BJ (cell line): Measurements from ENCODE around the gene PARD3B. TPM values are rescaled to one million over a fixed set of nuclear protein-coding genes. Genes with fewer than 3 reads are reported as not detected.

Experiments used
- CTCF ChIA-PET: fragments of 350-600 bp; formaldehyde crosslinking; extraction: SDS; loops from one replicate; lab custom pipeline; 2021; ENCODE audit warnings: antibody characterized with exemption, inconsistent platforms; lab: Yijun Ruan, JAX
- POLR2A ChIA-PET: fragments of 300-600 bp; sonication (Branson Sonifier 250); formaldehyde crosslinking; extraction: SDS; loops from one replicate; lab custom pipeline; 2021; ENCODE audit warnings: antibody characterized with exemption; lab: Charles Lee
- DNase-seq: peaks from one replicate; pipeline ENCODE4 v3.0.0-alpha.2; 2011; ENCODE audit warnings: low read depth
- H3K27me3 ChIP-seq: 2 replicates; pipeline ENCODE4 v1.6.0; 2011; ENCODE audit warnings: low read length; ENCODE audit not compliant: control insufficient read depth, insufficient read depth
- H3K36me3 ChIP-seq: 2 replicates; pipeline ENCODE4 v1.5.1; 2011; ENCODE audit warnings: low read length; ENCODE audit not compliant: control insufficient read depth, insufficient read depth
- H3K4me3 ChIP-seq: 2 replicates; pipeline ENCODE4 v1.5.1; 2011; ENCODE audit warnings: low read depth, mild to moderate bottlenecking, control low read depth, low read length
- polyA plus RNA-seq: library from polyadenylated mRNA; depleted of rRNA; stranded (reverse); fragments of >200 nt; gene quantifications from 2 replicates; pipeline ENCODE4 v1.2.3, GENCODE V29; 2011
- TF ChIP-seq, protein P1 (sequence below): IDR thresholded peaks from 2 replicates; pipeline ENCODE4 v1.5.1; 2011; ENCODE audit warnings: low read depth, mild to moderate bottlenecking, control low read depth, inconsistent platforms, low read length, moderate library complexity; ENCODE audit not compliant: insufficient read depth

The PARD3B gene
- polyA plus RNA-seq, 1 experiment = 7.1 TPM

DNA sequence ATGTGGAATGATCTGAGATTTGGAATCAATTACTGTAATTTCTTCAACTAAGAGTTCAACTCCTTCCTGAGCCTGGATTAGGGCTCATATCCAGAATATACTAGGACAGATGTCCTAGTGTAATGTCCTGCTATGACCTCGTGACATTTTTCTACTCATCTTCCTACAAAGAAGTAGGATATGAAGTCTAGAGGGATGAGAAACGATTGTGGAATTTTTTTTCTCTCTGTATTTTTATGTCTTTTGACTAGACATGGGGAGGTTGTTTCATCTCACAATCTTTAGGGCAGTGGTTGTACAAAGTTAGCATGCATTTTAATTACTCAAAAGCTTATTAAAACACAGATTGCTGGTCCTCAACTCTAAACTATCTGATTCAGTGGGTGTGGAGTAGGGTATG is 203.0 kb downstream of the PARD3B start:
- Histone ChIP-seq H3K27me3 (no peaks in the 10 kb centered on the region), H3K36me3 (no peaks in the 10 kb centered on the region), H3K4me3 (no peak overlapping the region)
- ChIA-PET CTCF (interaction anchor here (1.6 kb wide), 1 partner anchor 53 kb away, joined by 3 read pairs; no protein-coding TSS in a partner anchor), POLR2A (no interaction called here)
- TF ChIP-seq, protein P1, sequence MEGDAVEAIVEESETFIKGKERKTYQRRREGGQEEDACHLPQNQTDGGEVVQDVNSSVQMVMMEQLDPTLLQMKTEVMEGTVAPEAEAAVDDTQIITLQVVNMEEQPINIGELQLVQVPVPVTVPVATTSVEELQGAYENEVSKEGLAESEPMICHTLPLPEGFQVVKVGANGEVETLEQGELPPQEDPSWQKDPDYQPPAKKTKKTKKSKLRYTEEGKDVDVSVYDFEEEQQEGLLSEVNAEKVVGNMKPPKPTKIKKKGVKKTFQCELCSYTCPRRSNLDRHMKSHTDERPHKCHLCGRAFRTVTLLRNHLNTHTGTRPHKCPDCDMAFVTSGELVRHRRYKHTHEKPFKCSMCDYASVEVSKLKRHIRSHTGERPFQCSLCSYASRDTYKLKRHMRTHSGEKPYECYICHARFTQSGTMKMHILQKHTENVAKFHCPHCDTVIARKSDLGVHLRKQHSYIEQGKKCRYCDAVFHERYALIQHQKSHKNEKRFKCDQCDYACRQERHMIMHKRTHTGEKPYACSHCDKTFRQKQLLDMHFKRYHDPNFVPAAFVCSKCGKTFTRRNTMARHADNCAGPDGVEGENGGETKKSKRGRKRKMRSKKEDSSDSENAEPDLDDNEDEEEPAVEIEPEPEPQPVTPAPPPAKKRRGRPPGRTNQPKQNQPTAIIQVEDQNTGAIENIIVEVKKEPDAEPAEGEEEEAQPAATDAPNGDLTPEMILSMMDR = no peak
- no peak for DNase-seq

DNA sequence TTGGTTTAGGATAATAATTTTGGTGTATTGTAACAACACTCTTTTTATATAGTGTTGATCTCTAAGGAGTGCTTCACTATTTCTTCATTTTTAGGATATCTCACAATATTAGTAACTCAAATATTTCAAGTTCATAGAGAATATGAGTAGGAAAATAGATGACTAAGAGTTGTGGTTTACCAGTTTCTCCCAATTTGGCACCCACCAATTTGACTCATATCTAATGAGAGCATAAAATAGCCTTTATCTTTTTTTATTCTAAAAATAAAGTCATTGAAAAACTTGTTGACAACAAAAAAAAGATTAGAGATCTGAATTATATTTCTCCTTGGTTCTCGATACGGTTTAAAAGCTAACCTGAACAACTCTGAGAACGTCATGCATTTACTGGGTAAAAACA is 204.0 kb downstream of the PARD3B start:
- Histone ChIP-seq H3K27me3 (no peaks in the 10 kb centered on the region), H3K36me3 (no peaks in the 10 kb centered on the region), H3K4me3 (no peak overlapping the region)
- DNase-seq = peak; percentile 37
- ChIA-PET CTCF (interaction anchor here (0.9 kb wide), 1 partner anchor 446 kb away, joined by 3 read pairs; no protein-coding TSS in a partner anchor), POLR2A (no interaction called here)
- TF ChIP-seq, protein P1 = no peak

DNA sequence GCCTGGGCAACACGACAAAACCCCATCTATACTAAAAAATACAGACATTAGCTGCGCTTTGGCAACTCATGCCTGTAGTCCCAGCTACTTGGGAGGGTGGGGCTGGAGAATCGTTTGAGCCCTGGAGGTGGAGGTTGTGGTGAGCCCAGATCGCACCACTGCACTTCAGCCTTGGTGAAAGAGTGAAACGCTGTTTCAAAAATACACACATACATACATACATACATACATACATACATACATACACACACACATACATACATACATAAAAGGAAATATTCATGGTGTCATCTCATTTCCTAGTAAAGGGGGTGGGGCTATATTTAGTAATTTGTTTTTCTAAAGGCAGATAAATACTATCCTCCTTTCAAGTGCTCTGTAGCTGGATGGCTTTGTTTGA is 205.1 kb downstream of the PARD3B start:
- ChIA-PET POLR2A (interaction anchor here (0.6 kb wide), 1 partner anchor 282 kb away, joined by 3 read pairs; no protein-coding TSS in a partner anchor), CTCF (interaction anchor here (0.8 to 1.0 kb wide), 3 partner anchors 427 to 451 kb away, joined by 3 to 4 read pairs (median 3); no protein-coding TSS in a partner anchor)
- TF ChIP-seq, protein P1 = no peak
- no peak overlapping the region for H3K4me3 ChIP-seq
- no peak for DNase-seq
- no peaks in the 10 kb centered on the region for H3K36me3 ChIP-seq
- no peaks in the 10 kb centered on the region for H3K27me3 ChIP-seq

- no peaks in the 10 kb centered on the region for H3K36me3 ChIP-seq
- H3K27me3 ChIP-seq = no peaks in the 10 kb centered on the region
- no peak for DNase-seq
- TF ChIP-seq, protein P1 = no peak
- ChIA-PET CTCF (no interaction called here), POLR2A (no interaction called here)
- no peak overlapping the region for H3K4me3 ChIP-seq
Measured at GRCh38 chr2:204751472-204751871, 206.2 kb downstream of the PARD3B start.

- ChIA-PET CTCF (interaction anchor here (1.9 kb wide), 1 partner anchor 9 kb away, joined by 6 read pairs; no protein-coding TSS in a partner anchor), POLR2A (interaction anchor here (0.6 kb wide), 1 partner anchor 245 kb away, joined by 13 read pairs; no protein-coding TSS in a partner anchor)
- Histone ChIP-seq H3K4me3 (no peak overlapping the region), H3K36me3 (no peaks in the 10 kb centered on the region), H3K27me3 (no peaks in the 10 kb centered on the region)
- no peak for DNase-seq
- TF ChIP-seq, protein P1 = no peak
Measured at GRCh38 chr2:204753841-204754240, 208.6 kb downstream of the PARD3B start.
